Measurements from ENCODE around the gene HMOX1.
"Not testable (repeated sequence)": the region's sequence is repeated elsewhere in the genome, so short reads cannot be mapped to it uniquely, and the experiment has no call there.

DNA sequence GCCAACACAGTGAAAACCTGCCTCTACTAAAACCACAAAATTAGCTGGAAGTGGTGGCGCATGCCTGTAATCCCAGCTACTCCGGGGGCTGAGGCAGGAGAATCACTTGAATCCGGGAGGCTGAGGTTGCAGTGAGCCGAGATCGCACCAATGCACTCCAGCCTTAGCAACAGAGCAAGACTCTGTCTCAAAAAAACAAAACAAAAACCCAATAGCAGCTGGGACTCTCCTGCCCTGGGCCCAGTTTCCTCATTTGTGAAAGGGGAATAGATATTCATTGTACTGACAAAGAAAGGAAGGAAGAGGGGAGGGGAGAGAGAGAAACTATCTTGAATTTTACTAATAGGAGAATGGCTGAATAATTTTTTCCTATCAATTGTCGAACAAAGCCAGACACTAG is 15.7 kb downstream of the HMOX1 start:
- TF ChIP-seq, protein P1, sequence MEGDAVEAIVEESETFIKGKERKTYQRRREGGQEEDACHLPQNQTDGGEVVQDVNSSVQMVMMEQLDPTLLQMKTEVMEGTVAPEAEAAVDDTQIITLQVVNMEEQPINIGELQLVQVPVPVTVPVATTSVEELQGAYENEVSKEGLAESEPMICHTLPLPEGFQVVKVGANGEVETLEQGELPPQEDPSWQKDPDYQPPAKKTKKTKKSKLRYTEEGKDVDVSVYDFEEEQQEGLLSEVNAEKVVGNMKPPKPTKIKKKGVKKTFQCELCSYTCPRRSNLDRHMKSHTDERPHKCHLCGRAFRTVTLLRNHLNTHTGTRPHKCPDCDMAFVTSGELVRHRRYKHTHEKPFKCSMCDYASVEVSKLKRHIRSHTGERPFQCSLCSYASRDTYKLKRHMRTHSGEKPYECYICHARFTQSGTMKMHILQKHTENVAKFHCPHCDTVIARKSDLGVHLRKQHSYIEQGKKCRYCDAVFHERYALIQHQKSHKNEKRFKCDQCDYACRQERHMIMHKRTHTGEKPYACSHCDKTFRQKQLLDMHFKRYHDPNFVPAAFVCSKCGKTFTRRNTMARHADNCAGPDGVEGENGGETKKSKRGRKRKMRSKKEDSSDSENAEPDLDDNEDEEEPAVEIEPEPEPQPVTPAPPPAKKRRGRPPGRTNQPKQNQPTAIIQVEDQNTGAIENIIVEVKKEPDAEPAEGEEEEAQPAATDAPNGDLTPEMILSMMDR (IDR thresholded peaks at IDR 0.05), result not testable (repeated sequence)
- not testable (repeated sequence) for TF ChIP-seq POLR2AphosphoS5 (IDR thresholded peaks at IDR 0.05); EP300 (IDR thresholded peaks at IDR 0.05; ENCODE audit: low read depth)

Data from transverse colon (tissue), 4 donors.